Trophoblast cell (in vitro differentiated cells and primary cell): ENCODE measurements around the gene LCE6A.

Experiments
- DNase-seq, 2 donors: peaks; one replicate each; pipeline ENCODE4 v3.0.0-alpha.2; 2016
- H2AFZ ChIP-seq: 2 replicates; pipeline ENCODE4 v1.6.1; 2013; ENCODE audit warnings: low read length, moderate library complexity, mild to moderate bottlenecking; ENCODE audit not compliant: insufficient read depth, poor library complexity
- H2AK5ac ChIP-seq: 2 replicates; pipeline ENCODE4 v1.6.1; 2013; ENCODE audit warnings: mild to moderate bottlenecking, low read length
- H2BK120ac ChIP-seq: 2 replicates; pipeline ENCODE4 v1.6.1; 2013; ENCODE audit warnings: low read length, mild to moderate bottlenecking, moderate library complexity; ENCODE audit not compliant: insufficient read depth, poor library complexity
- H2BK12ac ChIP-seq: 2 replicates; pipeline ENCODE4 v1.6.1; 2013; ENCODE audit warnings: mild to moderate bottlenecking, low read length, moderate library complexity
- H2BK5ac ChIP-seq: 2 replicates; pipeline ENCODE4 v1.6.1; 2013; ENCODE audit warnings: low read length, low read depth, moderate library complexity, mild to moderate bottlenecking; ENCODE audit not compliant: poor library complexity
- H3K14ac ChIP-seq: 2 replicates; pipeline ENCODE4 v1.6.1; 2013; ENCODE audit warnings: mild to moderate bottlenecking, low read length
- H3K18ac ChIP-seq: 2 replicates; pipeline ENCODE4 v1.6.1; 2013; ENCODE audit warnings: mild to moderate bottlenecking, low read length
- H3K23ac ChIP-seq: 2 replicates; pipeline ENCODE4 v1.6.1; 2013; ENCODE audit warnings: low read length
- H3K27ac ChIP-seq: 2 replicates; pipeline ENCODE4 v1.5.1; 2013; ENCODE audit warnings: low read depth, mild to moderate bottlenecking, inconsistent platforms, low read length, moderate library complexity
- H3K27me3 ChIP-seq: 2 replicates; pipeline ENCODE4 v1.6.1; 2013; ENCODE audit warnings: inconsistent platforms, mild to moderate bottlenecking, low read length, moderate library complexity; ENCODE audit not compliant: insufficient read depth
- H3K36me3 ChIP-seq, 2 experiments: 1 replicate in 1 of 2; 2 replicates in 1 of 2; pipeline ENCODE4 v1.6.1; 2013; ENCODE audit warnings: low read length in 2 of 2, mild to moderate bottlenecking in 2 of 2, moderate library complexity in 1 of 2; ENCODE audit not compliant: insufficient read depth in 2 of 2, control insufficient read depth in 1 of 2
- H3K4ac ChIP-seq: 2 replicates; pipeline ENCODE4 v1.6.1; 2013; ENCODE audit warnings: low read depth, mild to moderate bottlenecking, low read length, moderate library complexity
- H3K4me1 ChIP-seq, 2 experiments: 1 replicate in 1 of 2; 2 replicates in 1 of 2; pipeline ENCODE4 v1.6.1; 2013; ENCODE audit warnings: low read length in 2 of 2, mild to moderate bottlenecking in 2 of 2, moderate library complexity in 1 of 2; ENCODE audit not compliant: insufficient read depth in 2 of 2, control insufficient read depth in 1 of 2
- H3K4me2 ChIP-seq: 2 replicates; pipeline ENCODE4 v1.6.1; 2013; ENCODE audit warnings: inconsistent platforms, mild to moderate bottlenecking, low read length, moderate library complexity
- H3K4me3 ChIP-seq: 2 replicates; pipeline ENCODE4 v1.5.1; 2013; ENCODE audit warnings: mild to moderate bottlenecking, low read depth, low read length, inconsistent platforms
- H3K79me1 ChIP-seq: one replicate; pipeline ENCODE4 v1.6.1; 2013; ENCODE audit warnings: low read length
- H3K79me2 ChIP-seq: 2 replicates; pipeline ENCODE4 v1.6.1; 2013; ENCODE audit warnings: low read length, mild to moderate bottlenecking; ENCODE audit not compliant: control insufficient read depth, insufficient read depth, poor library complexity
- H3K9ac ChIP-seq: 2 replicates; pipeline ENCODE4 v1.6.1; 2013; ENCODE audit warnings: mild to moderate bottlenecking, low read length
- H3K9me3 ChIP-seq: 2 replicates; pipeline ENCODE4 v1.6.1; 2013; ENCODE audit warnings: low read depth, mild to moderate bottlenecking, control low read depth, inconsistent platforms, low read length; ENCODE audit not compliant: insufficient read depth
- H4K12ac ChIP-seq: 2 replicates; pipeline ENCODE4 v1.6.1; 2013; ENCODE audit warnings: low read depth, mild to moderate bottlenecking, low read length, moderate library complexity
- H4K8ac ChIP-seq: 2 replicates; pipeline ENCODE4 v1.6.1; 2013; ENCODE audit warnings: low read depth, mild to moderate bottlenecking, low read length, moderate library complexity
- H4K91ac ChIP-seq: one replicate; pipeline ENCODE4 v1.6.1; 2013; ENCODE audit warnings: low read depth, mild to moderate bottlenecking, low read length, moderate library complexity
- WGBS: extraction: QIAGEN DNeasy Blood & Tissue Kit; methylation state at CpG from one replicate; pipeline ENCODE4 v1.1.7; 2013; ENCODE audit warnings: missing lambda C conversion rate; ENCODE audit not compliant: insufficient read length, insufficient coverage; ENCODE audit errors: extremely low coverage; 5-methylcytosine and 5-hydroxymethylcytosine counted together

Gene LCE6A

GRCh38 chr1:152823294-152823693, 19.4 kb upstream of the LCE6A start:
- H2BK12ac ChIP-seq, result no peak overlapping the region
- no peaks in the 10 kb centered on the region for H3K27me3 ChIP-seq
- H4K91ac ChIP-seq, result no peak overlapping the region
- no peak overlapping the region for H3K9ac ChIP-seq
- peaks cover 13% of the 10 kb centered on the region for H3K9me3 ChIP-seq
- no peak overlapping the region for H4K12ac ChIP-seq
- H3K27ac ChIP-seq, result no peak overlapping the region
- H3K4me3 ChIP-seq, result no peak overlapping the region
- no peaks in the 10 kb centered on the region for H3K79me2 ChIP-seq
- H3K4me1 ChIP-seq, result no peaks in the 10 kb centered on the region
- no peak overlapping the region for H2BK5ac ChIP-seq
- no peaks in the 10 kb centered on the region for H3K79me1 ChIP-seq
- no peak overlapping the region for H2BK120ac ChIP-seq
- no peak overlapping the region for H2AFZ ChIP-seq
- H3K4me2 ChIP-seq, result no peak overlapping the region
- no peak overlapping the region for H3K14ac ChIP-seq
- no peak overlapping the region for H3K4ac ChIP-seq
- H4K8ac ChIP-seq, result no peak overlapping the region
- H3K23ac ChIP-seq, result no peak overlapping the region
- H2AK5ac ChIP-seq, result no peak overlapping the region
- no CpG with 5 or more reads among the region's 5 CpGs for WGBS
- no peak overlapping the region for H3K18ac ChIP-seq
- no peak for DNase-seq
- H3K36me3 ChIP-seq, result no peaks in the 10 kb centered on the region

GRCh38 chr1:152824964-152825363, 17.7 kb upstream of the LCE6A start:
- H3K79me1 ChIP-seq, result no peaks in the 10 kb centered on the region
- no peak overlapping the region for H2BK5ac ChIP-seq
- no peak overlapping the region for H2BK12ac ChIP-seq
- H3K4ac ChIP-seq, result no peak overlapping the region
- no peak overlapping the region for H3K4me2 ChIP-seq
- no peak overlapping the region for H3K14ac ChIP-seq
- no peaks in the 10 kb centered on the region for H3K79me2 ChIP-seq
- no peak overlapping the region for H3K18ac ChIP-seq
- no peak overlapping the region for H2AK5ac ChIP-seq
- H3K27me3 ChIP-seq, result no peaks in the 10 kb centered on the region
- H2AFZ ChIP-seq, result no peak overlapping the region
- H3K36me3 ChIP-seq, result no peaks in the 10 kb centered on the region
- H4K91ac ChIP-seq, result no peak overlapping the region
- no peak overlapping the region for H2BK120ac ChIP-seq
- H4K12ac ChIP-seq, result no peak overlapping the region
- no peak overlapping the region for H4K8ac ChIP-seq
- H3K9ac ChIP-seq, result no peak overlapping the region
- no peaks in the 10 kb centered on the region for H3K4me1 ChIP-seq
- no peak overlapping the region for H3K27ac ChIP-seq
- H3K23ac ChIP-seq, result no peak overlapping the region
- peaks cover 8% of the 10 kb centered on the region for H3K9me3 ChIP-seq
- H3K4me3 ChIP-seq, result no peak overlapping the region
- no peak for DNase-seq

- H3K18ac ChIP-seq, result no peak within 1 kb of the TSS
- H2AFZ ChIP-seq, result no peak within 1 kb of the TSS
- peaks cover 10% of the 10 kb centered on the region for H3K9me3 ChIP-seq
- no peaks in the 10 kb centered on the region for H3K79me1 ChIP-seq
- no peak within 1 kb of the TSS for H3K9ac ChIP-seq
- no peak within 1 kb of the TSS for H2AK5ac ChIP-seq
- no peak within 1 kb of the TSS for H3K27ac ChIP-seq
- H3K4me2 ChIP-seq, result no peak within 1 kb of the TSS
- H3K14ac ChIP-seq, result no peak within 1 kb of the TSS
- H3K36me3 ChIP-seq, result no peaks in the 10 kb centered on the region
- H3K4ac ChIP-seq, result no peak within 1 kb of the TSS
- no peaks in the 10 kb centered on the region for H3K4me1 ChIP-seq
- H3K79me2 ChIP-seq, result no peaks in the 10 kb centered on the region
- no peak within 1 kb of the TSS for H2BK12ac ChIP-seq
- no peak within 1 kb of the TSS for H4K91ac ChIP-seq
- H3K4me3 ChIP-seq, result no peak within 1 kb of the TSS
- H2BK120ac ChIP-seq, result no peak within 1 kb of the TSS
- H2BK5ac ChIP-seq, result no peak within 1 kb of the TSS
- no peaks in the 10 kb centered on the region for H3K27me3 ChIP-seq
- DNase-seq, result no peak
- no peak within 1 kb of the TSS for H3K23ac ChIP-seq
- H4K8ac ChIP-seq, result no peak within 1 kb of the TSS
- H4K12ac ChIP-seq, result no peak within 1 kb of the TSS
- no CpG with 5 or more reads among the region's 2 CpGs for WGBS
Measured at GRCh38 chr1:152827173-152827572, 15.5 kb upstream of the LCE6A start, which contains the start of gene LCE1A. TSS of gene LCE1A (plus strand) at chr1:152827473. CDS start at chr1:152827473, 0 bp downstream.

DNA sequence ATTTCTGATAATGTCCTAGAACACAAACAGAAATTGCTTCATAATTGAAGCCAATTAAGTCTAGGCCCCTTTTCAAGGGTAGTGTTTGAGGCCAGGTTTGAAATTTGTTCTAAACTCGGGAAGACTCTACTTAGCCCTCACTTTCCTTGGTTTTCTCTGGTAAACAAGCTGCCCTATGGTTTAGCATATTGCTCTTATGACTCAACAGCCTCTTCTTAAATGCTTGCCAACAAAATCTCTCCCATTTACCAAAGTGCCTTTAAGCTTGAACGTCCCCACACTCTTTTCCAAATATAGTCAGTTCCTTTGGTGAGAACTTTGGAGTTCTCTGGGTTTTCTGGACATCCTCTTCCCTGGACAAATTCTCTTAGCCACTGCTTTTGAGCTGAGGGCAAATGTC, 5.8 kb upstream of the LCE6A start:
- Histone ChIP-seq H4K91ac (no peak overlapping the region), H2AK5ac (no peak overlapping the region), H3K36me3 (no peaks in the 10 kb centered on the region), H3K79me2 (no peaks in the 10 kb centered on the region), H4K8ac (no peak overlapping the region), H3K79me1 (no peaks in the 10 kb centered on the region), H3K4me3 (no peak overlapping the region), H2BK5ac (no peak overlapping the region), H3K4me2 (no peak overlapping the region), H3K27me3 (no peaks in the 10 kb centered on the region), H3K14ac (no peak overlapping the region), H3K4me1 (no peaks in the 10 kb centered on the region), H3K18ac (no peak overlapping the region), H2BK120ac (no peak overlapping the region), H3K9me3 (no peaks in the 10 kb centered on the region), H3K4ac (no peak overlapping the region), H3K9ac (no peak overlapping the region), H4K12ac (no peak overlapping the region), H2BK12ac (no peak overlapping the region), H3K23ac (no peak overlapping the region), H2AFZ (no peak overlapping the region), H3K27ac (no peak overlapping the region)
- DNase-seq, result no peak
- WGBS, result no CpG with 5 or more reads among the region's 2 CpGs
